SK-MEL-5 (cell line): ENCODE results near the gene TRAF5. TPM values are rescaled to one million over a fixed set of nuclear protein-coding genes. Genes with fewer than 3 reads are reported as not detected.

ENCODE experiments used
- DNase-seq: peaks from one replicate; pipeline ENCODE4 v3.0.0-alpha.2; 2016; ENCODE audit warnings: low read depth, low spot score
- in situ Hi-C: cut with HindIII; loops from 2 replicates; pipeline ENCODE4 v1.10.0; 2016; ENCODE audit warnings: low sequenced_read_pairs, high pct_unique_total_duplicates, low pct_unique_long_range_greater_than_20kb
- total RNA-seq: library from RNA; depleted of rRNA; stranded (reverse); fragments of >200 nt; shearing (Covaris generic); gene quantifications from 2 replicates; pipeline ENCODE4 v1.2.3, GENCODE V29; 2014

TRAF5 gene
- total RNA-seq, 1 experiment from 2014 or later = 12.9 TPM

- peak; percentile 78 for DNase-seq
- in situ Hi-C loops = no loop called here
These were observed 3.2 kb upstream of the TRAF5 start for GRCh38 chr1:211323156-211324063.

- DNase-seq = no peak
- in situ Hi-C loops = no loop called here
These were observed 1.4 kb upstream of the TRAF5 start for GRCh38 chr1:211324992-211325775.

- DNase-seq = no peak
- in situ Hi-C loops = no loop called here
These were observed 499 bp upstream of the TRAF5 start for GRCh38 chr1:211326140-211326527.

- DNase-seq = peak; percentile 30
- in situ Hi-C loops = no loop called here
These were observed 801 bp downstream of the TRAF5 start for GRCh38 chr1:211327346-211327921.

- no peak for DNase-seq
- in situ Hi-C loops = no loop called here
These were observed 1.6 kb downstream of the TRAF5 start for GRCh38 chr1:211328084-211328694.

- in situ Hi-C loops = no loop called here
- no peak for DNase-seq
These were observed 2.3 kb downstream of the TRAF5 start for GRCh38 chr1:211328866-211329475.

GRCh38 chr1:211329764-211330201, 3.1 kb downstream of the TRAF5 start:
- in situ Hi-C loops = no loop called here
- no peak for DNase-seq

GRCh38 chr1:211330282-211330936, 3.8 kb downstream of the TRAF5 start:
- DNase-seq = no peak
- in situ Hi-C loops = no loop called here

GRCh38 chr1:211331011-211331709, 4.5 kb downstream of the TRAF5 start:
- no peak for DNase-seq
- in situ Hi-C loops = no loop called here

- DNase-seq = no peak
- in situ Hi-C loops = no loop called here
These were observed 5.5 kb downstream of the TRAF5 start for GRCh38 chr1:211332036-211332616.

- in situ Hi-C loops = no loop called here
These were observed 6.2 kb downstream of the TRAF5 start for GRCh38 chr1:211332830-211333229.

GRCh38 chr1:211333906-211334305, 7.3 kb downstream of the TRAF5 start:
- DNase-seq = no peak
- in situ Hi-C loops = no loop called here

More at GRCh38 chr1:211332830-211333229, 6.2 kb downstream of the TRAF5 start:
- DNase-seq = no peak

GRCh38 chr1:211334986-211335385, 8.4 kb downstream of the TRAF5 start:
- in situ Hi-C loops = no loop called here
- DNase-seq = no peak

- DNase-seq = no peak
- in situ Hi-C loops = no loop called here
These were observed 9.0 kb downstream of the TRAF5 start for GRCh38 chr1:211335522-211336157.

- in situ Hi-C loops = no loop called here
- no peak for DNase-seq
These were observed 9.5 kb downstream of the TRAF5 start for GRCh38 chr1:211336161-211336560.

GRCh38 chr1:211336775-211337174, 10.1 kb downstream of the TRAF5 start:
- DNase-seq = no peak
- in situ Hi-C loops = no loop called here
